ENCODE measurements around the gene PDZD8.

DNA sequence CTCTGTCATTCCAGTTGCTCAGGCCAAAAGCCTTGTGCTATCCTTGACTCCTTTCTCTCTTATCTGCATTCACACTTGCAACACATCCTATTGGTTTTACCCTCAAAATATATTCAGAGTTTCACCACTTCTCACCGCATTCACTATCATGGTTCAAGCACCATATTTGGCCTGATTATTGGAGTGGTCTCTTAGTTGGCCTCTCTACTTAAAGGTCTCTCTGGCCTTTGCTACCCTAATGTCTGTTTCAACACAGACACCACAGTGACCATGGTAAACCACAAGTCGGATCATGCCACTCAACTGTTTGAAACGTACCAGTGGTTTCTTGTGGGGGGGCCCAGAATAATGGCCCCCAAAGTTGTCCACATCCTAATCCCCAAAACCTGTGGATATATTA lies 15.2 kb upstream of the PDZD8 start:
- TF ChIP-seq, protein P1, sequence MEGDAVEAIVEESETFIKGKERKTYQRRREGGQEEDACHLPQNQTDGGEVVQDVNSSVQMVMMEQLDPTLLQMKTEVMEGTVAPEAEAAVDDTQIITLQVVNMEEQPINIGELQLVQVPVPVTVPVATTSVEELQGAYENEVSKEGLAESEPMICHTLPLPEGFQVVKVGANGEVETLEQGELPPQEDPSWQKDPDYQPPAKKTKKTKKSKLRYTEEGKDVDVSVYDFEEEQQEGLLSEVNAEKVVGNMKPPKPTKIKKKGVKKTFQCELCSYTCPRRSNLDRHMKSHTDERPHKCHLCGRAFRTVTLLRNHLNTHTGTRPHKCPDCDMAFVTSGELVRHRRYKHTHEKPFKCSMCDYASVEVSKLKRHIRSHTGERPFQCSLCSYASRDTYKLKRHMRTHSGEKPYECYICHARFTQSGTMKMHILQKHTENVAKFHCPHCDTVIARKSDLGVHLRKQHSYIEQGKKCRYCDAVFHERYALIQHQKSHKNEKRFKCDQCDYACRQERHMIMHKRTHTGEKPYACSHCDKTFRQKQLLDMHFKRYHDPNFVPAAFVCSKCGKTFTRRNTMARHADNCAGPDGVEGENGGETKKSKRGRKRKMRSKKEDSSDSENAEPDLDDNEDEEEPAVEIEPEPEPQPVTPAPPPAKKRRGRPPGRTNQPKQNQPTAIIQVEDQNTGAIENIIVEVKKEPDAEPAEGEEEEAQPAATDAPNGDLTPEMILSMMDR (conservative IDR thresholded peaks at IDR 0.05; ENCODE audit: low read length) = no peak
- no peak for TF ChIP-seq EZH2phosphoT487 (IDR thresholded peaks at IDR 0.05; ENCODE audit: borderline replicate concordance, low read depth, low read length)

Data from OCI-LY7 (cell line).